Activated CD8-positive, alpha-beta memory T cell treated with anti-CD3 and anti-CD28 coated beads, Interleukin-2, amount 50 U/mL, for 4 hours (primary cell): ENCODE results near the gene ERLIN1.
"Not testable (repeated sequence)": the region's sequence is repeated elsewhere in the genome, so short reads cannot be mapped to it uniquely, and the experiment has no call there.

Source experiments
- DNase-seq: peaks from one replicate; pipeline ENCODE4 v3.0.0-alpha.2; 2020

Gene ERLIN1

GRCh38 chr10:100131571-100131970 is 54.3 kb downstream of the ERLIN1 start:
- no peak for DNase-seq

- no peak for DNase-seq
These were observed 55.0 kb downstream of the ERLIN1 start for GRCh38 chr10:100130831-100131230.

- DNase-seq, result no peak
These were observed 56.4 kb downstream of the ERLIN1 start for GRCh38 chr10:100129424-100129823.

- no peak for DNase-seq
These were observed 56.9 kb downstream of the ERLIN1 start for GRCh38 chr10:100128951-100129350.

- DNase-seq, result not testable (repeated sequence)
These were observed 60.5 kb downstream of the ERLIN1 start for GRCh38 chr10:100125335-100125734.

- no peak for DNase-seq
These were observed 61.7 kb downstream of the ERLIN1 start for GRCh38 chr10:100124097-100124496.

GRCh38 chr10:100122780-100123179 is 63.0 kb downstream of the ERLIN1 start:
- no peak for DNase-seq

GRCh38 chr10:100120550-100120949 is 65.3 kb downstream of the ERLIN1 start:
- DNase-seq, result no peak

GRCh38 chr10:100119726-100120125 is 66.1 kb downstream of the ERLIN1 start:
- no peak for DNase-seq

GRCh38 chr10:100114976-100115770 is 70.7 kb downstream of the ERLIN1 start:
- no peak for DNase-seq

- DNase-seq, result no peak
These were observed 71.4 kb downstream of the ERLIN1 start for GRCh38 chr10:100114460-100114859.

GRCh38 chr10:100109670-100110069 is 76.2 kb downstream of the ERLIN1 start:
- no peak for DNase-seq

- DNase-seq, result no peak
These were observed 79.0 kb downstream of the ERLIN1 start for GRCh38 chr10:100106865-100107264.

- no peak for DNase-seq
These were observed 81.5 kb downstream of the ERLIN1 start for GRCh38 chr10:100104300-100104699.

GRCh38 chr10:100103581-100103980 is 82.2 kb downstream of the ERLIN1 start:
- no peak for DNase-seq

GRCh38 chr10:100101192-100102076 is 84.4 kb downstream of the ERLIN1 start:
- DNase-seq, result no peak

- DNase-seq, result no peak
These were observed 85.1 kb downstream of the ERLIN1 start for GRCh38 chr10:100100651-100101184.
